Body of pancreas (tissue), 4 donors: ENCODE results near the gene PABPN1. TPM values are rescaled to one million over a fixed set of nuclear protein-coding genes. Genes with fewer than 3 reads are reported as not detected.

Experiments used
- ATAC-seq: fragments of 150-250 bp; one replicate; pipeline ENCODE4 v1.9.1; 2016
- DNase-seq, 4 donors: peaks; one replicate each; pipeline ENCODE4 v3.0.0-alpha.2; 2019
- H3K27ac ChIP-seq, 4 donors: fragments of 200-600 bp; sonication (generic); 1 replicate in 3 of 4; 2 replicates in 1 of 4; pipeline versions ENCODE4 v1.5.1 to v1.6.1; 2016 to 2019; ENCODE audit warnings: mild to moderate bottlenecking in 1 of 4, mixed read lengths in 1 of 4, moderate library complexity in 1 of 4
- H3K27me3 ChIP-seq, 2 donors: fragments of 200-600 bp; sonication (generic); one replicate each; pipeline ENCODE4 v1.6.0; 2016; ENCODE audit warnings: mild to moderate bottlenecking in 1 of 2
- H3K36me3 ChIP-seq, 2 donors: fragments of 200-600 bp; sonication (generic); replicated peaks in 1 of 2; 2 replicates each; pipeline ENCODE4 v1.5.1; 2016; ENCODE audit warnings: low read depth in 2 of 2; ENCODE audit not compliant: insufficient read depth in 1 of 2
- H3K4me1 ChIP-seq: fragments of 200-600 bp; sonication (generic); one replicate; pipeline ENCODE4 v1.6.0; 2016
- H3K4me3 ChIP-seq, 2 donors: fragments of 200-600 bp; sonication (generic); 1 replicate in 1 of 2; 2 replicates in 1 of 2; pipeline ENCODE4 v1.5.1; 2016 to 2019
- H3K9me3 ChIP-seq, 3 donors: fragments of 200-600 bp; sonication (generic); 1 replicate in 2 of 3; 2 replicates in 1 of 3; pipeline ENCODE4 v1.5.1; 2016
- CTCF ChIP-seq, 7 experiments: fragments of 450-650 bp in 4 of 7; fragments of 200-600 bp in 3 of 7; sonication (generic) in 3 of 7; IDR thresholded peaks; one replicate each; pipeline ENCODE4 v1.5.1; 2016 to 2019; ENCODE audit warnings: antibody characterized with exemption in 7 of 7
- POLR2A ChIP-seq, 3 donors: fragments of 450-650 bp; IDR thresholded peaks; one replicate each; pipeline ENCODE4 v1.6.1; 2016; ENCODE audit warnings: antibody characterized with exemption in 3 of 3, mild to moderate bottlenecking in 2 of 3
- WGBS, 2 donors: methylation state at CpG; one replicate each; pipeline ENCODE4 v1.1.5; 2017; 5-methylcytosine and 5-hydroxymethylcytosine counted together
- intact Hi-C: fragments of 100-400 bp; cut with DNase I; formaldehyde crosslinking; loops from one replicate; pipeline ENCODE4 v1.15.1; 2023
- total RNA-seq, 2 donors: library from RNA; depleted of rRNA; stranded (reverse); fragments of >200 nt; gene quantifications; one replicate each; pipeline ENCODE4 v1.1.0, GENCODE V29; 2016

The PABPN1 gene
- total RNA-seq, 2 donors from 2014 or later, result 28.8 to 46.8 TPM

- no peaks in the 10 kb centered on the region for H3K27me3 ChIP-seq
- H3K9me3 ChIP-seq, result no peaks in the 10 kb centered on the region
- intact Hi-C loops, result no loop called here
- TF ChIP-seq POLR2A (IDR thresholded peaks at IDR 0.05) (no peak), CTCF (IDR thresholded peaks at IDR 0.05) (peak in 3 of 7 experiments; percentile 14 to 37 (median 32))
- DNase-seq, result peak in 1 of 4 donors; percentile 30
- H3K4me3 ChIP-seq, result no peak overlapping the region
- 55 to 62% methylated on average over 2 of the region's 2 CpGs for WGBS, 2 donors
- H3K36me3 ChIP-seq, result no peaks in the 10 kb centered on the region
- no peak for ATAC-seq
- peaks cover 36% of the 10 kb centered on the region for H3K4me1 ChIP-seq
- peak overlapping the region in 1 of 4 donors; percentile 99 for H3K27ac ChIP-seq
These were observed 21.9 kb upstream of the PABPN1 start for GRCh38 chr14:23299211-23299957.

GRCh38 chr14:23299986-23300686 is 21.1 kb upstream of the PABPN1 start:
- TF ChIP-seq POLR2A (IDR thresholded peaks at IDR 0.05), result no peak
- no peak for TF ChIP-seq CTCF (IDR thresholded peaks at IDR 0.05)
- H3K27me3 ChIP-seq, result no peaks in the 10 kb centered on the region
- ATAC-seq (no peak), DNase-seq (no peak)
- peak overlapping the region in 1 of 2 donors; percentile 22 for H3K4me3 ChIP-seq
- intact Hi-C loops, result no loop called here
- no peaks in the 10 kb centered on the region for H3K36me3 ChIP-seq
- 67 to 68% methylated on average over 10 of the region's 10 CpGs for WGBS, 2 donors
- peaks cover 29% of the 10 kb centered on the region for H3K4me1 ChIP-seq
- H3K9me3 ChIP-seq, result no peaks in the 10 kb centered on the region
- H3K27ac ChIP-seq, result peak overlapping the region; percentile 94 to 99 (median 98)

GRCh38 chr14:23300687-23301223 is 20.5 kb upstream of the PABPN1 start:
- Histone ChIP-seq H3K36me3 (no peaks in the 10 kb centered on the region), H3K27me3 (no peaks in the 10 kb centered on the region), H3K27ac (peak overlapping the region; percentile 94 to 99 (median 98)), H3K9me3 (no peaks in the 10 kb centered on the region), H3K4me3 (peak overlapping the region; percentile 22 to 25), H3K4me1 (peaks cover 29% of the 10 kb centered on the region)
- ATAC-seq (no peak), DNase-seq (peak; percentile 28 to 43 (median 34))
- intact Hi-C loops, result no loop called here
- TF ChIP-seq POLR2A (IDR thresholded peaks at IDR 0.05) (peak in 1 of 3 donors; percentile 9), CTCF (IDR thresholded peaks at IDR 0.05) (no peak)
- WGBS, 2 donors, result 1% methylated on average over 13 of the region's 13 CpGs

- H3K9me3 ChIP-seq, result no peaks in the 10 kb centered on the region
- intact Hi-C loops, result no loop called here
These were observed 19.8 kb upstream of the PABPN1 start for GRCh38 chr14:23301288-23301968.

More at GRCh38 chr14:23301288-23301968, 19.8 kb upstream of the PABPN1 start:
- Histone ChIP-seq H3K27ac (peak overlapping the region; percentile 94 to 99 (median 98)), H3K36me3 (no peaks in the 10 kb centered on the region), H3K4me3 (peak overlapping the region; percentile 25 to 47), H3K4me1 (peaks cover 35% of the 10 kb centered on the region), H3K27me3 (no peaks in the 10 kb centered on the region)
- WGBS, 2 donors, result 0% methylated on average over 9 to 84 of the region's 87 CpGs
- TF ChIP-seq CTCF (IDR thresholded peaks at IDR 0.05) (peak; percentile 43 to 97 (median 77)), POLR2A (IDR thresholded peaks at IDR 0.05) (peak in 2 of 3 donors; percentile 37 to 61)
- DNase-seq (peak; percentile 97 to 98 (median 98)), ATAC-seq (peak; percentile 85)
